Osteoblast (primary cell): ENCODE measurements around the gene ARHGEF7. TPM values are rescaled to one million over a fixed set of nuclear protein-coding genes. Genes with fewer than 3 reads are reported as not detected.

Experiments used
- DNase-seq: peaks from one replicate; pipeline ENCODE4 v3.0.0; 2011; ENCODE audit warnings: low spot score, mixed read lengths; ENCODE audit not compliant: insufficient read length; ENCODE audit errors: missing footprints
- H2AFZ ChIP-seq: 2 replicates; pipeline ENCODE4 v1.6.0; 2011; ENCODE audit warnings: mild to moderate bottlenecking, low read length
- H3K27ac ChIP-seq: 2 replicates; pipeline ENCODE4 v1.5.1; 2011; ENCODE audit warnings: mild to moderate bottlenecking, low read depth, low read length, moderate library complexity
- H3K27me3 ChIP-seq: 2 replicates; pipeline ENCODE4 v1.6.0; 2012; ENCODE audit warnings: mild to moderate bottlenecking, control low read depth, inconsistent platforms, low read length, moderate library complexity; ENCODE audit not compliant: insufficient read depth
- H3K36me3 ChIP-seq: 2 replicates; pipeline ENCODE4 v1.5.1; 2011; ENCODE audit warnings: mild to moderate bottlenecking, low read length, control low read depth, moderate library complexity; ENCODE audit not compliant: insufficient read depth
- H3K4me1 ChIP-seq: 2 replicates; pipeline ENCODE4 v1.5.1; 2011; ENCODE audit warnings: mild to moderate bottlenecking, low read length, control low read depth, moderate library complexity; ENCODE audit not compliant: insufficient read depth
- H3K4me2 ChIP-seq: 2 replicates; pipeline ENCODE4 v1.6.0; 2011; ENCODE audit warnings: mild to moderate bottlenecking, low read length; ENCODE audit not compliant: insufficient read depth
- H3K4me3 ChIP-seq: fragments of 200-600 bp; sonication (generic); 3 replicates; pipeline ENCODE4 v1.5.1; 2012; ENCODE audit warnings: mild to moderate bottlenecking, low read length, inconsistent platforms; ENCODE audit not compliant: insufficient read depth
- H3K79me2 ChIP-seq: 2 replicates; pipeline ENCODE4 v1.6.0; 2012; ENCODE audit warnings: mild to moderate bottlenecking, low read length, control low read depth, inconsistent platforms; ENCODE audit not compliant: insufficient read depth
- H3K9me3 ChIP-seq: 2 replicates; pipeline ENCODE4 v1.5.1; 2011; ENCODE audit warnings: low read depth, low read length, control low read depth
- H4K20me1 ChIP-seq: 2 replicates; pipeline ENCODE4 v1.6.0; 2012; ENCODE audit warnings: mild to moderate bottlenecking, low read length, control low read depth; ENCODE audit not compliant: insufficient read depth
- total RNA-seq: library from RNA; depleted of rRNA; stranded (reverse); fragments of >200 nt; gene quantifications from 2 replicates; pipeline ENCODE4 v1.2.3, GENCODE V29; 2012
- TF ChIP-seq, protein P1 (sequence below): IDR thresholded peaks from 2 replicates; pipeline ENCODE4 v1.5.1; 2011; ENCODE audit warnings: mild to moderate bottlenecking, low read depth, low read length, moderate library complexity; ENCODE audit errors: extremely low read depth

ARHGEF7 gene
- total RNA-seq, 1 donor, result 27.5 TPM

DNA sequence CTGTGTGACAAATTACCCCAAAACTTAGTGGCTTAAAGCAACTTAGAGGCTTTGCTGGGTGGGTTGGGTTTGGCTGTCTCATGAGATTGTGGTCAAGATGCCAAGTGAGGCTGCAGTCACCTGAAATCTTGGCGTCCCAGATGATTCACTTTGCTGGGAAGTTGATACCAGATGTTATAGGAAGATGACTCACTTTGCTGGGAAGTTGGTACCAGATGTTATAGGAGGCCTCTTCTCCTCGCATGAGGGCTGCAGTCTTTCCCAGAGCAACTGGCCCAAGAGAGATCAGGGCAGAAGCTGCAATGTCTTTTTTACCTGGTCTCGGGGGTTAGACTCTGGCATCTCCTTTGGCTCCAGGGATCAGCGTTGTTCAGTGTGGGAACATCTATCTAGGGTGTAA lies 222.1 kb downstream of the ARHGEF7 start:
- H3K79me2 ChIP-seq, result no peaks in the 10 kb centered on the region
- H2AFZ ChIP-seq, result no peak overlapping the region
- H3K4me2 ChIP-seq, result no peak overlapping the region
- DNase-seq, result peak; percentile 92
- H3K9me3 ChIP-seq, result no peaks in the 10 kb centered on the region
- H3K4me3 ChIP-seq, result no peak overlapping the region
- TF ChIP-seq, protein P1, sequence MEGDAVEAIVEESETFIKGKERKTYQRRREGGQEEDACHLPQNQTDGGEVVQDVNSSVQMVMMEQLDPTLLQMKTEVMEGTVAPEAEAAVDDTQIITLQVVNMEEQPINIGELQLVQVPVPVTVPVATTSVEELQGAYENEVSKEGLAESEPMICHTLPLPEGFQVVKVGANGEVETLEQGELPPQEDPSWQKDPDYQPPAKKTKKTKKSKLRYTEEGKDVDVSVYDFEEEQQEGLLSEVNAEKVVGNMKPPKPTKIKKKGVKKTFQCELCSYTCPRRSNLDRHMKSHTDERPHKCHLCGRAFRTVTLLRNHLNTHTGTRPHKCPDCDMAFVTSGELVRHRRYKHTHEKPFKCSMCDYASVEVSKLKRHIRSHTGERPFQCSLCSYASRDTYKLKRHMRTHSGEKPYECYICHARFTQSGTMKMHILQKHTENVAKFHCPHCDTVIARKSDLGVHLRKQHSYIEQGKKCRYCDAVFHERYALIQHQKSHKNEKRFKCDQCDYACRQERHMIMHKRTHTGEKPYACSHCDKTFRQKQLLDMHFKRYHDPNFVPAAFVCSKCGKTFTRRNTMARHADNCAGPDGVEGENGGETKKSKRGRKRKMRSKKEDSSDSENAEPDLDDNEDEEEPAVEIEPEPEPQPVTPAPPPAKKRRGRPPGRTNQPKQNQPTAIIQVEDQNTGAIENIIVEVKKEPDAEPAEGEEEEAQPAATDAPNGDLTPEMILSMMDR, result no peak
- no peaks in the 10 kb centered on the region for H3K27me3 ChIP-seq
- no peaks in the 10 kb centered on the region for H3K4me1 ChIP-seq
- H4K20me1 ChIP-seq, result no peaks in the 10 kb centered on the region
- no peaks in the 10 kb centered on the region for H3K36me3 ChIP-seq
- H3K27ac ChIP-seq, result no peak overlapping the region

DNA sequence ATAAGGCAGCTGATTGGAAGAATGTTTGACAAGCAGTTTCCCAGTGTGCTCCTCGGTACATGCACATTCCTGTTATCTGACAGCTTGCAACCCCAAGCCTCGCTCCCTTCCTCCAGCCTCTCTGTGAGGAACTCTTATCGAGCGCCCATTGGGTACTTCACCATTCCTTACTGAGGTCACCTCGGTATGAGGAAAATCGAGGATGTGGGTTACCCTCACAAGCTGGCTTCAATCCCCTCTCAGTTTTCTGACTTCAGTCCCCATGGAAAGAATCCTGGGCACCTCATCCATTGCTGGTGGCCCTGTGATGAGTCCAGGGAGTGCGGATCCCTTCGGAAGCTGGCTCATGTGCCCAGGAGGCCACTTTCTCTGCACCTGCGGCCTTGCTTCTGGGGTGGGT lies 222.6 kb downstream of the ARHGEF7 start:
- H3K27me3 ChIP-seq, result no peaks in the 10 kb centered on the region
- H3K4me3 ChIP-seq, result no peak overlapping the region
- no peaks in the 10 kb centered on the region for H3K9me3 ChIP-seq
- no peaks in the 10 kb centered on the region for H3K4me1 ChIP-seq
- no peak for DNase-seq
- H2AFZ ChIP-seq, result no peak overlapping the region
- no peaks in the 10 kb centered on the region for H3K36me3 ChIP-seq
- H4K20me1 ChIP-seq, result no peaks in the 10 kb centered on the region
- no peaks in the 10 kb centered on the region for H3K79me2 ChIP-seq
- no peak overlapping the region for H3K27ac ChIP-seq
- H3K4me2 ChIP-seq, result no peak overlapping the region
- TF ChIP-seq, protein P1, result no peak

DNA sequence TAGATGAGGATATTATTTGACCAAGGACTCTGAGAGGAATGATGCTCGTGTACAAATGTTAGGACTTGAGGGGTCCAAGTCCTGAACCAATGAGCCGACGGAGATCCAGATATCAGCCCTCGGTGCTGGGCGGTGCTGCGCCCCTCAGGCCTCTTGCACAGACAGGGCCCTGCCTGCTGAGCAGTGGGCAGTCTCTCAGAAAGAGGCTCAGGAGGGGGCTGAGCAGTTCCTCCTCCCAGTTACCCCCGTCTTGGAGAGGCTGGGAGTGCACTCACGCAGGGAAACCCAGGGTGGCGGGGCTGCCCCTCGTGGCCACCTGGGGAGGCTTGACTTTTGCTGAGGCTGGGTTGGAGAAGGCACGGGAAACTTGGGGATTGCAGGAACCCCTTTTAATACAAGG lies 223.7 kb downstream of the ARHGEF7 start:
- TF ChIP-seq, protein P1, result no peak
- Histone ChIP-seq H3K79me2 (no peaks in the 10 kb centered on the region), H4K20me1 (no peaks in the 10 kb centered on the region), H3K27ac (no peak overlapping the region), H3K9me3 (no peaks in the 10 kb centered on the region), H3K4me2 (no peak overlapping the region), H3K4me3 (no peak overlapping the region), H3K4me1 (no peaks in the 10 kb centered on the region), H3K36me3 (no peaks in the 10 kb centered on the region), H3K27me3 (no peaks in the 10 kb centered on the region), H2AFZ (no peak overlapping the region)
- DNase-seq, result no peak

DNA sequence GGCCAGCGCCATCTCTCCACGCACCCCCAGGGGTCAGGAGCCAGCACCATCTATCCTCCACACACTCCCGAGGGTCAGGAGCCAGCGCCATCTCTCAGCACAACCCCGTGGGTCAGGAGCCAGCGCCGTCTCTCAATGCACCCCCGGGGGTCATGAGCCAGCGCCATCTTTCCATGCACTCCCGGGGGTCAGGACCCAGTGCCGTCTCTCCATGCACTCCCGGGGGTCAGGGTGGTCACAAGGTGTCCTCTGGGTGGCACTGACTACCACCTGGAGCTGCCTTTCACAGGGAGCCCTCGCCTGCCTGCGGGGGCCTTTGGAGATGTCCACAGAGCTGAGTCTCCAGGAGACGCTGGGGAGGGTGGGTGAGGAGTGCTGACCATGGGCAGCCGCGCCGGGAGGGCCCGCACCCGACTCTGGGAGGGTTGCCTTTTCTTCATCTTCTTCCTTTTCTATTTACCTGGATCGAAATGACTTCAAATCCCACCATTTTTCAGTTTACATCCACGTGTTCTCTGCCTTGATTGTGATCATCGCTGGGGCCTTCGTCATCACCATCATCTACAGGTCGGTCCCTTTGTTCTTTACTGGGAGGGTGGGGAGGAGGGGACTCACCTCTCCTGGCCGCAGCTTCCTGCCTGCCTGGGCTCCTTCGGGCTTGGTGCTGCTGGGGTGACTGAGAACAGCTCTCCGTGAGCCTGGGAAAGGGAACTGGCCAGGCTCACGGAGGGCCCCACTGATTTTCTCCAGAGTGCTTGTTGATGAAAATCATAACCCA lies 224.4 kb downstream of the ARHGEF7 start:
- DNase-seq, result no peak
- Histone ChIP-seq H3K27ac (no peak overlapping the region), H3K79me2 (no peaks in the 10 kb centered on the region), H3K27me3 (no peaks in the 10 kb centered on the region), H3K4me1 (no peaks in the 10 kb centered on the region), H3K4me2 (no peak overlapping the region), H3K36me3 (no peaks in the 10 kb centered on the region), H3K4me3 (no peak overlapping the region), H3K9me3 (no peaks in the 10 kb centered on the region), H4K20me1 (no peaks in the 10 kb centered on the region), H2AFZ (no peak overlapping the region)
- TF ChIP-seq, protein P1, result no peak
